OCI-LY3 (cell line): ENCODE measurements around the gene CLEC16A.

Source experiments
- CTCF ChIP-seq: fragments of 200-600, 300-600 bp; sonication (generic); IDR thresholded peaks from 2 replicates; pipeline ENCODE4 v1.5.1; 2014; ENCODE audit warnings: antibody characterized with exemption, low read length, low read depth
- EZH2phosphoT487 ChIP-seq: fragments of 200-600 bp; shearing (Covaris generic); IDR thresholded peaks from 2 replicates; pipeline ENCODE4 v1.6.1; 2018; ENCODE audit warnings: antibody characterized with exemption, mixed run types, low read depth

DNA sequence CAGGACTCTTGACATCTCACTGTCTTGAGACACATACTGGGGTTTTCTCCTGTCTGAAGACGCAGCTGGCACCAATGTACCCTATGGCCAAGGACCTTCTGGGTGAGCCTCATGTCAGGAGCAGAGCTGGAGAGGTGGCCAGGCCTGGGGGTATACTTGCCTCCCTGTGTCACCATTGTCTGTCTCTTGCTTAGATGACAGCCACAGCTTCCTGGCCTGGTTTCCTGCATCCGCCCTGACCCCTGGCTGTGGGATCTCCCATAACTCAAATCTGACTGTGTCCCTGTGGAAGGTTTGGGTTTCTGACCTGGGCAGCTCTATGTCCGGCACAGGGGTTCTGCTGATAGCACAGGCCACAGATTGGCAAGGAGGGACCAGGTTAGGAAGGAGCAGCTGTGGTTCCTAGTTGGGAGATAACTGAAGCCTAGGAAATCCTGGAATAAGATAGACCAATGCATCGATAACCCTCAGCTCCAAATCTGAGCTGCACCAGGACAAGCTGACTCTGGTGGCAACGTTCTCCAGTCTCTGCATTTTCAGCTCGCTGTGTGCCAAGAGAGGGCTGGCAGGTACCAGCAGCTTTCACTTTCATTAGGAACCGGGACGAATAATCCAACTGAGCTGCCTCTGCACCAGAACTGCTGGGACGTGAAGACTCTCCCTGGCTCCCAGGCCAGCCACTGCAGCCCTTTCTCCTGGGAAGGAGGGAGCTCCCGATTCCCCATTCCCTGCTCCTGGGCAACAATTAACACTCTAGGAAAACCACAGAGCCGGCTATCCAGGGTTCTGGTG is 7.1 kb upstream of the CLEC16A start:
- TF ChIP-seq CTCF (no peak), EZH2phosphoT487 (no peak)
